ENCODE measurements around the gene KIAA1671.

DNA sequence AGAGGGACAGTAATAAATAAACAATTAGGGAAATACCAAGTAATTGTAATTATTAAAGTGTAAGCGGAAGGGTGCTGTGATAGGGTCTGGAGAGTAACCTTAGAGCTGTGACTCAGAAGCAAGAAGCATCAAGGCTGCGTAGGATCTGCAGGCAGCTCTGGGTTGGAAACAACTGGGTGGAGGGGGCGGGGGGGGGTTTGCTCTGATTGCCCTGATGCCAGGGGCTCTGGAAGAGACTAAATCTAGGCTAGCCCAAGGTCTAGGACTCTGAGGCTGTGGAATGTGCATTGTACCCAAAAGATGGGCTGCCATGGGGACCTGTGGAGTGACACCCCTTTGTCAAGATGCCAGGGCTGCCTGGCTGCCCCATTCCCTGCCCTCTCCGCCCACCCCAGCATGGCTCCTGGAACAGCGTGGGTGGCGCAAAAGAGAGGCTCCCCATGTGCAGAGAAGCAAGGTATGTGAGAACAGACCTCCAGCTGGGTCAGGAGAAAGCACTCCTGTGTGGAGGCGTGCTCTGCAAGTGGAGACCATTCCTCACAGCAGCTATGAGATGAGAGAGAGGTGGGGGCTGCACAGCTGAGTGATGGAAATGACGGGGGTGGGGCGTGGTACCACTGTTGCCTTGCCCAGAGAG, 146.0 kb downstream of the KIAA1671 start:
- TF ChIP-seq, protein P1, sequence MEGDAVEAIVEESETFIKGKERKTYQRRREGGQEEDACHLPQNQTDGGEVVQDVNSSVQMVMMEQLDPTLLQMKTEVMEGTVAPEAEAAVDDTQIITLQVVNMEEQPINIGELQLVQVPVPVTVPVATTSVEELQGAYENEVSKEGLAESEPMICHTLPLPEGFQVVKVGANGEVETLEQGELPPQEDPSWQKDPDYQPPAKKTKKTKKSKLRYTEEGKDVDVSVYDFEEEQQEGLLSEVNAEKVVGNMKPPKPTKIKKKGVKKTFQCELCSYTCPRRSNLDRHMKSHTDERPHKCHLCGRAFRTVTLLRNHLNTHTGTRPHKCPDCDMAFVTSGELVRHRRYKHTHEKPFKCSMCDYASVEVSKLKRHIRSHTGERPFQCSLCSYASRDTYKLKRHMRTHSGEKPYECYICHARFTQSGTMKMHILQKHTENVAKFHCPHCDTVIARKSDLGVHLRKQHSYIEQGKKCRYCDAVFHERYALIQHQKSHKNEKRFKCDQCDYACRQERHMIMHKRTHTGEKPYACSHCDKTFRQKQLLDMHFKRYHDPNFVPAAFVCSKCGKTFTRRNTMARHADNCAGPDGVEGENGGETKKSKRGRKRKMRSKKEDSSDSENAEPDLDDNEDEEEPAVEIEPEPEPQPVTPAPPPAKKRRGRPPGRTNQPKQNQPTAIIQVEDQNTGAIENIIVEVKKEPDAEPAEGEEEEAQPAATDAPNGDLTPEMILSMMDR (conservative IDR thresholded peaks at IDR 0.05; ENCODE audit: low read length), result no peak
- TF ChIP-seq EZH2phosphoT487 (IDR thresholded peaks at IDR 0.05; ENCODE audit: borderline replicate concordance), result no peak

Measured in Loucy (cell line).